GM20000 (cell line): Measurements from ENCODE around the gene PRDM13.

Source experiments
- DNase-seq: peaks from one replicate; pipeline ENCODE4 v3.0.0; 2012; ENCODE audit warnings: low spot score
- CTCF ChIP-seq: IDR thresholded peaks from 2 replicates; pipeline ENCODE4 v1.5.1; 2012; ENCODE audit warnings: mild to moderate bottlenecking, control low read depth; ENCODE audit errors: extremely low read depth, missing control alignments

PRDM13 gene

GRCh38 chr6:99606656-99607415, at the start of gene PRDM13:
Gene PRDM13 (plus strand): TSS chr6:99606833. CDS start chr6:99607035, 202 bp downstream.
- no peak for DNase-seq
- TF ChIP-seq CTCF = no peak

- TF ChIP-seq CTCF = no peak
Measured at GRCh38 chr6:99559057-99559456, 47.6 kb upstream of the PRDM13 start.

GRCh38 chr6:99560668-99561067, 46.0 kb upstream of the PRDM13 start:
- TF ChIP-seq CTCF = no peak
- DNase-seq = no peak

More at GRCh38 chr6:99559057-99559456, 47.6 kb upstream of the PRDM13 start:
- no peak for DNase-seq

- DNase-seq = no peak
- no peak for TF ChIP-seq CTCF
Measured at GRCh38 chr6:99563056-99563723, 43.4 kb upstream of the PRDM13 start.

GRCh38 chr6:99568103-99568933, 38.3 kb upstream of the PRDM13 start, which contains the start of gene CCNC:
Gene CCNC (minus strand): TSS chr6:99568660. CDS start chr6:99568527, 133 bp downstream.
- no peak for TF ChIP-seq CTCF
- peak; percentile 85 for DNase-seq

GRCh38 chr6:99573980-99574617, 32.5 kb upstream of the PRDM13 start:
- no peak for DNase-seq
- TF ChIP-seq CTCF = no peak
